Left kidney (tissue), 8 donors: ENCODE results near the gene VCY1B. TPM values are rescaled to one million over a fixed set of nuclear protein-coding genes. Genes with fewer than 3 reads are reported as not detected.
"Not testable (repeated sequence)": the region's sequence is repeated elsewhere in the genome, so short reads cannot be mapped to it uniquely, and the experiment has no call there.

ENCODE experiments used
- DNase-seq: peaks from one replicate; pipeline ENCODE4 v3.0.0-alpha.2; 2013
- long read RNA-seq, 8 donors: transcript quantifications; one replicate each; lab custom pipeline, GENCODE V29; 2026
- polyA plus RNA-seq: library from polyadenylated mRNA; unstranded; fragments of 120-200 nt; gene quantifications from one replicate; pipeline ENCODE4 v1.2.1, GENCODE V29; 2013; ENCODE audit not compliant: insufficient read length

VCY1B gene
- not detected for polyA plus RNA-seq
- long read RNA-seq, donor 1: 0 reads
- long read RNA-seq, donor 2: 0 reads
- long read RNA-seq, donor 3: 0 reads
- long read RNA-seq, donor 4: 0 reads
- long read RNA-seq, donor 5: 0 reads
- long read RNA-seq, donor 6: 0 reads
- long read RNA-seq, donor 7: 0 reads
- long read RNA-seq, donor 8: 0 reads

DNA sequence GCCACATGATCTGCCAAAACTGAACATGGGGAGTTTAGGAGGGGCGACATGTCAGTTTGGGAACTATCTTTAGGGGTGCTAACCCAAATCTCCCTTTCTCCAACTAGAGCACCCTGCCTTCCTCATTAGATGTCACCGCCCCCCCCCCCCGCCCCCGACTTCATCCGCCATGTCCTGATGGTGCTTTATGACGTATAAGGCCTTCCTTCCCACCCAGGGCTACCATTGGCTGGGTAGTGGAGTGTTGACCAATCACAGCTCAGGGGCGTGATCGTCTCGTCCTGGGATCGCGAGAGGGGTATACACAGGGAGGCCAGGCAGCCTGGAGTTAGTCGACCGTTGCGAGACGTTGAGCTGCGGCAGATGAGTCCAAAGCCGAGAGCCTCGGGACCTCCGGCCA lies at the start of gene VCY1B:
TSS of gene VCY1B (plus strand) at position 301 of the 400 bp plus-strand sequence. CDS start at position 364, 63 bp downstream.
- not testable (repeated sequence) for DNase-seq

DNA sequence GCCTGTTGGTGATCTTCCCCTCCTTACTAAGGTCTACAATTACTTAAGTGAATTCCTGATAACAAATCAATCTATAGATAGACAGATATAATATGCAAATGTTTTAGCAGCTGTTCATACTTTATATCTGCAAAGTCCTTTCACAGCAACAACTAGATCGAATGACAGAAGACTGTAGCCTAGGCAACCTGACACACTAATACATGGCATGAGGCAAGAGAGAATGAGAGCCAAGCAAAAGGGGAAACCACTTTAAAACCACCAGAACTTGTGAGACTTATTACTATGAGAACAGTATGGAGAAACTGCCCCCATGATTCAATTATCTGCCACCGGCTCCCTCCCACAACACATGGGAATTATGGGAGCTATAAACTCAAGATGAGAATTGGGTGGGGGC lies 44.1 kb upstream of the VCY1B start:
- DNase-seq: not testable (repeated sequence)

DNA sequence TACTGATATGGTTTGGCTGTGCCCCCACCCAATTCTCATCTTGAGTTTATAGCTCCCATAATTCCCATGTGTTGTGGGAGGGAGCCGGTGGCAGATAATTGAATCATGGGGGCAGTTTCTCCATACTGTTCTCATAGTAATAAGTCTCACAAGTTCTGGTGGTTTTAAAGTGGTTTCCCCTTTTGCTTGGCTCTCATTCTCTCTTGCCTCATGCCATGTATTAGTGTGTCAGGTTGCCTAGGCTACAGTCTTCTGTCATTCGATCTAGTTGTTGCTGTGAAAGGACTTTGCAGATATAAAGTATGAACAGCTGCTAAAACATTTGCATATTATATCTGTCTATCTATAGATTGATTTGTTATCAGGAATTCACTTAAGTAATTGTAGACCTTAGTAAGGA lies 25.6 kb upstream of the VCY1B start:
- DNase-seq: not testable (repeated sequence)

DNA sequence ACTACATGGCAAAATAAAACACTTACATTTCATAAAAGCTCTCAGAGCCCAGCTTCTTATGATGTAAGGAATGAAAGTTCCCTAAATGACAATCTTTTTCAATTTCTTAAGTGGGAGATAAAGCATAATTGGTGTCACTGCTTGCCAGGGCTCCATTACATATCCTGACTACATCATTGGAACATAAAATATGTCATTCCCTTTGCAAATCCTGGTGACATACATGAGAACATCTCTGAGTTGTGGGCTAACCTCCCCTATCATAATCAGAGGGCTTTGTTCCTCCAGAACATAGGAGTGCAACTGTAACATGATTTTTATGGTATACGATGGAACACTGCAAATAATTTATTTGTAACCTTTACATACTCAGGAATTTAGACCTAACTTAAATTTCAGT lies 29.9 kb downstream of the VCY1B start:
- DNase-seq: no peak

Other genes with a start within 250 kb of the VCY1B start
- gene VCY, start 69.8 kb upstream of the VCY1B start, polyA plus RNA-seq: not detected